ENCODE data around the gene BATF3.

The BATF3 gene

GRCh38 chr1:212703991-212704564, 4.4 kb upstream of the BATF3 start:
- no peak for DNase-seq (ENCODE audit: low read depth in 2 of 2)

GRCh38 chr1:212702672-212703071, 3.0 kb upstream of the BATF3 start:
- no peak for DNase-seq (ENCODE audit: low read depth in 2 of 2)

DNA sequence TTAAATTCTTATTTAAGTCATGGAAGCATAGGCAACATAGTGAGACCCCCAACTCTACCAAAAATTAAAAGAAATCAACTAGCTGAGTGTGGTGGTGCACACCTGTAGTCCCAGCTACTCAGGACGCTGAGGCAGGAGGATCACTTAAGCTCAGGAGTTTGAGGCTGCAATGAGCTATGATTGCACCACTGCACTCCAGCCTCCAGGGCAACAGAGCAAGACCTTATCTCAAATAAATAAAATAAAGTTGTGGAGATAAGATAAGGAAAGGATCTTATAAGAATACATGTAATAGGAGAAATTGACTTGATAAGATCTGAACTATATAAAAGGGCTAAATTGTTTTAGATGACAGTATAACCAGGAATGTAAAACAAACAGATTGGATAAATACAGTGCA, 2.3 kb upstream of the BATF3 start:
- no peak for DNase-seq (ENCODE audit: low read depth in 2 of 2)

DNA sequence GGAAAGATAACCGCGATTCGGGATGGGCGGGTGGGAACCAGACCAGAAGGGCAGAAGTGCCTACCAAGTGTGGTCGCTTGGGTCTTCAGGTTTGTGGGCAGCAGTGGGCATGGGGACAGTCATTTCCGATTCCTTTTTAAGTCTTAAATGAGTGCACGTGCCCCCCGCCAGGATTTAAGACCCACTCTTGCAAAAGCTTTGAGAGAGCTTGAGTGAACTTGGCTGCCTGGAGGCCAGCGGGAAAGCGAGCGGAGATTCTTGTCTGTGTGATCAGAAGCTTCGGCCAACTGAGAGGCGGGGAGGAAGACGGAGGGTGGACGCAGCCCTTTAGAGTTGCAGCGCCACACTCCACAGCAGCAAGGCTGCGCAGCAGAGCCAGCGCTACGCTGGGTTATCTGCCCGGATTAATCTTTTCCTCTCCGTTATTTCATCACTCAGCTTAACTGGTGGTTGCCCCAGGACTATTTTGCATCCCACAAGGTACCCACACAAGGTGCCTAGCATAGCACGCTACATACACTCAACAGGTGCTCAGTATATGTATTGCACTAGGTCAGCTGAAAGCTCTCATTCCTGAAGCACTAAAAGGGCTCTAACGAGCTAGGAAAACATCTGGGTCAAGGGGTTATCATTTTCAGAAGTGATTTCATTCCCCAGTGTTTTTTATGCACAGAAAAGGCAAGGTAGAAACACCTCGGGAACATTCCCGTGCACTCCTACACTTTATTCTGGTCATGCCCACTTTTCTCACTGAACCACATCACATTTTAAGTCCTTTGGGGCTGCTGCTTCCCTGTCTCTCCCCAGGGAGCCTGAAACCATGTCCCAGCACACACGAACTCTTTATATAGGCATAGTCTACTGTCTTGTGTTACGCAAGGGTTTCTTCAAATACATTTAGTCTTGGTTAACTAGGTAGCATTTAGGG, 1.5 kb upstream of the BATF3 start:
- no peak for DNase-seq (ENCODE audit: low read depth in 2 of 2)

DNA sequence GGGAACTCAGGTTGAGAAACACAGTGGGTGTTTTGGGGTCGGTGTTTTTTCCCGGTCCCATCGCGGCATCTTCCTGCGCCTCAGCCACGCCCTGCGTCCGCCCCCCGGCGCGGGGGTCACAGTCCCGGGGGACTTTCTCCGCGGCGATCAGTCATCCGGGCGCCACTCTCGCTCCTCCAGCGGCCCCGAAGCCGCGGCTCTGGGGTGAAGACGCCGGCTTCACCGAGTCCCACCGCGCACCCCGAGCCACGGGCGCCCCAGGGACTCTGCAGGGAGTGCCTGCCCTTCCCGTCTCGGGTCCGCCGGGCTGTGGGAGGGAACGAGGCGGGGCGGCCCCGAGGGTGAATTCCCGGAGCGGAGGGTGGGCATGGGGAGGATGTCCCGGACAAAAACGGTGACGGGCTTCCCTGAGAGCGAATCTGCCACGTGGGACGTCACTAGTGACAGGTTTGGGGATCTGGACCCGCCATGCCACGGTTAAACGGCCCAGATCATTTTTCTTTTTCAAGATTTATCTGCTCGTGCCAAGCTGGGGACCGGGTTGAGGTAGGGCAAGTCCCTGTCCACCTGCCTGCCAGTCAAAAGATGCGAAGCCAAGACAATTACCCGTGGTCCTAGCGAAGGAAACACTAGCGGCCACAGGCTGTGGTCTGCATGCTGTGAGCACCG, 717 bp upstream of the BATF3 start:
- DNase-seq (ENCODE audit: low read depth in 2 of 2), result peak in 1 of 2 donors; percentile 54

DNA sequence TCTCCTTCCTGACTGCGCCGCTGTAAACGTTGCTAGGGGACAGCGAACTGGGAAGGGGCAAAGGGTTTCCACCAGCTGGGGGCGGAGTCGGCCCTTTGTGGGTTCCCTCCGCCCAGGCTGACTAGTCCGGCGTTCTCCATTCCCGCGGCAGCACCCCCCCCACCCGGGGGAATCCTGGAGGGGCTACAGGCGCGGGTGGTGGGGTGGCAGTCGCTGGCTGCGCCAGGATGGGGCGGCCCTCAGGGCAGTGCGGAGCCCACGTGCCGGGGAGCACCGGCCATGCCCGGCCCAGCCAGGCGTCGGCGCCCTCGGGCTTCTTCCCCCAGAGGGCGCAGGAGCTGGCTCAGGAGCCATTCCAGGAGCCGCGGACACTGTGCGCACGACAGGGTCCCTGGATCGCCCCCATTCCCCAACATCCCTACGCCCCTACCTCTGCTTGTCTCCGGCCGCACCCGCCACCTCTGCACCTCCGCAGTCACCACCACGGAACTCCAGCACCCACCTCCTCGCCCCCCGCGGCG, 476 bp downstream of the BATF3 start:
- peak in 1 of 2 donors; percentile 29 for DNase-seq (ENCODE audit: low read depth in 2 of 2)

DNA sequence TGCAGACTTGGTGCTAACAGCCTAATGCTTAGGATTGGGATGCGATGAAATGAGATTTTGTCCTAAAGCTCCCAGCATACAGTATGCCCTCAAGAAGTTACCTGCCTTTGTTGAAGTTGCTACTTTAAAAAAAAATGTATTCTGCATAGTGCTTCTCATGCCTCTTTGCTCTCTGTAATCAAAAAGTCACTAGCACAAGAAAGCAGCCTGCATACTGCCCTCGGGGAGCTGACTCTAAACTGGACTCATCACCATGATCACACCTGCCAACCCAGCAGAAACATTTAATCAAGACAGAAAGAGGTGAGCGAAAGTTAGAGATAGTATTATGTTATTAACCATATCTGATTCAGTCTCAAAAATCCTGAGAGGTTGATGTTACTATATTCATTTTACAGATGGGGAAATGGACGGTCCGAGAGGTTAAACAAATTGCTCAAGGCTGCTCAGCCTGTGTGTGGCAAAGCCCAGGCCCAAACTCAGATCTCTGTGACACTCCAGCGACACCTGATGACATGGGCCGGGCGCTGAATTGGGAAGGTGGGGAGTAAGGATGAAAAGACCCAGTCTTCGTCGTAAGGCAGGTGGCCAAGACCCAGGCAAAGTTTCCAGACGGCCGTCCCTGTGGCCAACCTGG, 1.1 kb downstream of the BATF3 start:
- no peak for DNase-seq (ENCODE audit: low read depth in 2 of 2)

DNA sequence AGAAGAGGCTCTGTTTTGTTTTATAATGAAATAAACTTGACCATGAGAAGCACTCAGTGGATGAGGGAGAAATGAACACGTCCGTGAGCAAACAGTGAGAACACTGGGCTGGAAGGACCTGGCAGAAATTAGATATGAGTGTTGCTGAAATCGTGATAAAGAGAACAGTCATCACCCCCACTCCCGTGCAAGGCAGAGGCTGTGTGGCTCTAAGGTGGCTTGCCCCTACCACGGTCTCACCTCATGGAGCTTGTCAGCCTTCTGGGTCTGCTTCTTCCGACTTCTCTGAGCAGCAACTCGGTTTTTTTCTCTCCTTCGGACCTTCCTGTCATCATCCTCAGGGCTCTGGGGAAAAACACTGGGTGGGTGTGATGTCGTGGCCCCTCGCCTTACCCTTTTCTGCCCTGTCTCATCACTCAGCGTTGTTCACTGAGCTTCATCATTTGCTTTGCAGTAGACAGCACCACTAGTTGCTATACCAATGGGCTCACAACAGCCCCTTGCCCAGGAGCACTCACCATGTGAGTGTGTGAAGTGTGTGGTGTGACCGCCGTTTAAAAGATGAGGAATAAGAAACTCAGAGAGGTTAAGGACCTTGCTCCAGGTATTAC, 2.8 kb downstream of the BATF3 start:
- DNase-seq (ENCODE audit: low read depth in 2 of 2), result no peak

DNA sequence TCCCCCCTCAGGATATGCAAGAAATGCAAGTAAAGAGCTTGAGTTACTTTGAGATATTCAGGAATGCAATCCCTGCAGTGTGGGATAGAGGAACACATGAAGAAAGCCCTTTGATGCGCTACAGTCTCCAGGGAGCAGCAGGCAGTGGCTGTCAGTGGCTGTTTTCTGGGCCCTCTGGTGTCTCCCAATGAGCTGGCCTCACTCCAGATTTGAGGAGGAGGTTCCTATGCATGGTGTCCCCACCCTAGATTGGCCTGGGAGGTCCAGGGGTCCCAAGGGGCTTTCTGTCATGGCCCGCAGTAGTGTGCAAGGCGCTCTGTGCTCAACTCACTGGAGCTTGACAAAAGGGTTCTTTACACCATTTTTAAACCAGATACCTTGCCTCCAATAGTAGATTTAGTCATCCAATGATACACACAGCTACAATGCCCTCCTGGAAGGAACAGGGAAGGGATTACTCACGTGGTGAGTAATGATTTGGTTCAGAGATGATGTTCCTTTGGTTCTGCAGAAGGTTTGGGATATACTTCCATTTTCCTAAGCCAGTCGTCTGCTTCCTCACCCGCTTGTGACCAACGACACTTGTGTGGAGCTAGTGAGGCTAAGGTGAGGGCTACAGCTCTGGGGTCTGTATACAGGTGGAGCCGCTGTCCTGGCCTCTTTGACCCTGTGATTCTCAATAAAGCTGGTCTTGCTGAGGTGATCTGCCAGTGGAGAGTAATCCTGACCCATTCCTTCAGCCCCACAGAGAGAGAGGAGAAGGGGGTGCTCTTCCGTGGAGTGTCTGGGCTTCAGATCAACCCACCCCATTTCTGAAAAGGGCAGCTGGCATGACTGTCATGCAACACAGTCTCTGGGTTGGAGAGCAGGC, 6.6 kb downstream of the BATF3 start:
- no peak for DNase-seq (ENCODE audit: low read depth in 2 of 2)

DNA sequence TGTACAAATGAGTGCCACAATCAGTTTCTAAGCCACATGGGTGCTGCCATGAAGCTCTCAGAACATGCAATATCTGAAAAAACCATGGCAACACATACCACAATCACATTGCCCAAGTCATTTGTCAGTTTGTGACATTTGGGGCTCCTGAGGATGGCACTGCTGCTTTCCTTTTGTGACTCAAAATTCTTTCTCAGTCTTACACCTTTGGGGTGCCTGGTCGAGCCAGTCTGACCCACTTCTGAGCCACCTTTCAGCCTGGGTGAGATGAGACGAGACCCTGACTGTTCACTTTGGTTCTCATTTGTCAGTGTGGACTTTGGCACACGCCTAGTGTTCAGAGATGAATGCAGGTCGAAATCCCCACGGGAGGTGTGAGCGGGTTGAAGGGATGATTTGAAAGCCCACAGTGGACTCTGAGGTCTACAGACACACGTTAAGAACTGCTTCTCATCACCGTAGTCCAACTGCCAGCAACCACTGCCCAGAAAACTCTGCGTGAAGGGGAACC, 8.0 kb downstream of the BATF3 start:
- no peak for DNase-seq (ENCODE audit: low read depth in 2 of 2)

DNA sequence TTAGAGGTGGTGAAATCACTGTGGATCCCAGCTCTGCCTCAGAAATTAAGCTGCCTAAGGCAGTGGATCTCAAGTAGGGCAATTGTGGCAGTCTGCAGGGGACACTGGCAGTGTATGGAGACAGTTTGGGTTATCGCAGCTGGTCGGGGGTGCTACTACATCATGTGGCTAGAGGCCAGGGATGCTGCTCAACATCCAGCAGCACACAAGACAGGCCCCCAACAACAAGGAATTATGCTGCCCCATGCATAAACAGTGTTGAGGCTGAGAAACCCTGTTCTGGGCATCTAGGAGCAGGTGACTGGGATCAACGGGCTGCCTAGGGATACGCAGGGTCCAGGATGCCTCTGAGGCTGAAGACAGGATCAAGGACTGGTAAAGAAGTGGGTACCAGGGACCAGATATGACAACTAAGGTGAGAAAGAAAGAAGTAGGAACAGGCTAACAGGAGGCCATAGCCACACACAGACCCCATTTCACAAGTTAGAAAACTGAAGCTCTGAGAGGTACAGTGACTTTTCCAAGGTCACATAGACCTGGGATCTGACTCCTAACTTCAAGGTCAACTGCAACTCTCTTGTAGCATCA, 8.7 kb downstream of the BATF3 start:
- no peak for DNase-seq (ENCODE audit: low read depth in 2 of 2)

DNA sequence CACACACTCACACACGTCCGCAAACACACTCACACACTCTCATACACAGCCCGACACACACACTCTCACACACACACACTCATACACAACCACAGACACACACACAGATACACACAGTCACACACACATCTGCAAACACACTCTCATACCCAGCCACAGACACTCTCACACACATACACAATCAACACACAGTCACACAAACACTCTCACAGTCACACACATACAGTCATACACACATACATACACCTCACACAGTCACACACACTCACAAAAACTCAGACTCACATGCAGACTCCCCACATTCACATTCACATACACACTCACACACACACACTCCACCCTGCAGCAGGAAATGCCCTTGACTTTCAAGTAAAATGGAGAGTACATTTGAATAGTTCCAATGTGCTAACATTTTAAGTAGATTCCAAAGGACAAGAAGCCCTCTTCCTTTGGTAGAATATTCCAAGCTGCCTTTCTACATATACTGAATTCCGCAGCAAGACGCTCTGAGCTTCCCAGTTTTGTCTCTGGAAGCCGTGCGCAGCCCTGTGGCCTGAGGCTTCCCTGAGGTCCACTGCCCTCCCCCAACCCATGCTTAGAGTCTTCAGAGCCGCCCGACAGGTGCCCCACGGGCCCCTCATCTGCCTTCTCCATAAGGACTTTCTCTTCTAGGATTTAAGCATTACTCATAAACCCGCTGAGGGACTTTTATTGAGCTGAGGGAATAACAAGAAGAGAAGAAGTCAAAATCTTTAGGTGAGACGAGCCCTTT, 9.7 kb downstream of the BATF3 start:
- DNase-seq (ENCODE audit: low read depth in 2 of 2), result no peak

DNA sequence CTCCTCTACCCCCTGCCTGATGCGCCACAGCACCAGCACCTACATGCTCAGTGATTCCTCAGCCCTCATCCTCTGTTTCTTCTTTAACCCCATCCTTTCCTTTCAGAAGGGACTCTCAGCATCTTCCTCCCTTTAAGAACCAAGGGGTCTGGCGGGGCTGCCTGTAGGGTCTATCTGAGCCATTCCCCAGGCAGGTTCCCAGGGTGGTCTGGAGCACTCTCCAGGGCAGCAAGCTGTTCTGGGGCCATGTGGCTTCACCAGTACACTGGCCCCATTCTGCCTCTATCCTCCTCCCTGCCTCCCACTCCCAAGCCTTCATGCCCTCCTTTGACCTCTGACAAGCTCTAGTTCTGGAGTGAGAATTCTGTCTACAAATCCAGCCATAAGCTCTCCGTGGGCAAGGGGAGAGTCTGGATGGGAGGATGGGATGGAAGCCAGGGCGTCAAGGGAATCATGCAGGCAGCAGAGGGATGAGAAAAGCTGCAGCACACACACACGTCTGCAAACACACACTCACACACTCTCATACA, 10.4 kb downstream of the BATF3 start:
- no peak for DNase-seq (ENCODE audit: low read depth in 2 of 2)

DNA sequence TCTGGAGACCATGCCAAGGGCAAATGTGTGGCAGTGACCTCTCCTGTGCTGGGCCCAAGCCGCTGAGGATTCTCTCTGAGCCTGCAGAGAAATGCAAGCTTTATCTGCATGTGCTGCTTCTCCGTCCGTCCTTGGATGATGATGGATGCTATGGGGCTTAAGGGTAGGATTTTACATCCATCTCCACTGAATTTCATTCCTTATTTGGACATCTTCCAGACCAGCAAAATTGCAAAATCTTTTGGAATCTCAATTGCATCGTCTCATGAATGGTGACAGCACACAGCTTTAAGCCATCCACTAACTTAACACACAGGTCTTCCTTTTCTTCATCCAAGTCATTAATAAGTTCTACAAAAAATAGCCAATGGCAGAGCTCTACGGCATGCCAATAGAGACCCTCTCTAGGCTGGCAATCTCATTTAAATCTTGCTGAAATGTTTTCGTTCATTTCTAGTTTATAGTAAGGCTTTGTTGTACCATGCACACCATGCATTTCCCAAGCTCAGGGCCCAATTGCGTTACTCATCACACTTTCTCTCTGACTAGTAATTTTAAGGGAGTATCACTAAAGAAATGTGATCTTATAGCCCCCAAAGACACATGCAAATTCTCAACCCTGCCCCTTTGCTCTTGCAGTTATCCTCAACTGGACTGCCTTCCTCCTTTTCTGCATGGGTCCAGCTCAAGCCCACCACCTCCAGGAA, 11.1 kb downstream of the BATF3 start:
- DNase-seq (ENCODE audit: low read depth in 2 of 2), result no peak

DNA sequence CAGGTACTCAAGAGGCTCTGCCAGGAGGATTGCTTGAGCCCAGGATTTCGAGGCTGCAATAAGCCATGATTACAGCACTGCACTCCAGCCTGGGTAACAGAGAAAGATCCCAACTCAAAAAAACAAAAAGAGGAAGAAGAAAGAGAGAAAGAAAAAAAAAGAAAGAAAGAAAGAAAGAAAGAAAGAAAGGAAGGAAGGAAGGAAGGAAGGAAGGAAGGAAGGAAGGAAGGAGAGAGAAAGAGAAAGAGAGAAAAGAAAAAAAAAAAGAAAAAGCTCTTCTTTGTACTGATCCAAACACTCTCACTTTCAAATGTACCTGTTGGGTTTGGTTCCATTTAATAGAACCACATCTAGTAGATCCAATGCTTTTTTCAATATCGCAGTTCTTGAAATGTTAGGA, 11.8 kb downstream of the BATF3 start:
- no peak for DNase-seq (ENCODE audit: low read depth in 2 of 2)

DNA sequence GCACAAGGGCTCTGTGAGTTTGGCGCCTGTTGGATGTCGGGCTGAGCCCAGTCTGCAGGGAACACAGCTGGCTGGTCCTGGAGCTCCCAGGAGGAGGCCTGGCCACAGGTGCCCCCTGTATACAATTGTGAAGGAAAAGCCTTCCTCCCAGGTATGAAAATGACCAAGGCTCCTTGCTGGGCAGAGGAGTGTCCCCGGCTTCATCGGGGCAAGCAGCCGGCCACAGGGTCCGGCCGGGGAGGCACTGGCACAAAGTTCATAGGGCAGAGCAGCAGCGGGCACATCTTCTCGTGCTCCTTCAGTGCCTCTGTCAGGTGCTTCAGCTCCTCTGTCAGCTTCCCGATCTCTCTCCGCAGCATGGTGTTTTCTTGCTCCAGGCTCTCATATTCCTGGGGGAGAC, 13.0 kb downstream of the BATF3 start:
- DNase-seq (ENCODE audit: low read depth in 2 of 2), result no peak

DNA sequence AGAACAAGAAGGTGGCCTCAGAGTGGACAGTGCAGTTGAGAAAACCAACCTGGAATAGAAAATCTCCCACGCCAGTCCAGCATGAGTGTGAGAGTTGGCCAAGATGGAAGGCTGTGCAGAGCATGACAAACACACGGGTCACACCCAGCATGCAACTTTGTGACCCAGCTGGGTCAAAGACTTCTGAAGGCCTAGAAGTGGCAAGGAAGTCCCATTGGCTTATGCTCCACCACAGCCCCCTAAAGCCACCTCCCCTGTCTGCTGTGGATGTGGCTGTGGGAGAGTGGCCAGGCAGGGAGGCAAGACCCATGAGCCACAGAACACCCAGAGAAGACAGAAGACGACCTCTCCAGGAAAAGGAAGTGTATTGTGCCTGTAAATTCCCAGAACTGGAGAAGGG, 13.6 kb downstream of the BATF3 start:
- DNase-seq (ENCODE audit: low read depth in 2 of 2), result no peak

DNA sequence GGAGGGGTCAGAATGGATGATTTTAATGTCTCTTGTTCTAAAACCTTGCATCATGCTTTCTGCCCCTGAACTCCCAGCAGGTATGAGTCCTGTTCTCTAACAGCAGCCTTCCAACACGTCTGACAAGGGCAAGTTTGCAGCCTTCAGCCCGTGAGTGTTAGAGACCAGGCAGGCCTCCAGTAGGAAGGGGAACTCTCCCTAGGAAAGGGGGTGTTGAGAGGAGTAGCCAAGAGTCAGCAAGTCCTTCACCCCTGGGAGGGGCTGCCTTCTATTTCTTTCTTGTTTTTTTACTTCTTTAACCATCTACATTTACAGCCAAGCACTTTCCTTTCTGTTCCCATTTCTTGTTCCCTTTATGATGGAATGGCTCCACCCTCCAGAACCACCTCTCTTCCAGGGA, 14.2 kb downstream of the BATF3 start:
- no peak for DNase-seq (ENCODE audit: low read depth in 2 of 2)
